Liver (tissue), 9 donors: Measurements from ENCODE around the gene ARAP1. TPM values are rescaled to one million over a fixed set of nuclear protein-coding genes. Genes with fewer than 3 reads are reported as not detected.
A peak's percentile ranks its signal among the peaks of the same experiment; 100 is the strongest.

Experiments
- DNase-seq: peaks from one replicate; pipeline ENCODE4 v3.0.0-alpha.2; 2017; ENCODE audit warnings: low spot score
- H3K27ac ChIP-seq, 2 donors: one replicate each; pipeline ENCODE4 v1.7.0; 2013; ENCODE audit warnings: inconsistent platforms in 2 of 2, low read length in 2 of 2, control low read depth in 1 of 2, low read depth in 1 of 2, mild to moderate bottlenecking in 1 of 2
- H3K27me3 ChIP-seq, 4 donors: one replicate each; pipeline versions ENCODE4 v1.6.1 to v1.7.0; 2013; ENCODE audit warnings: low read length in 3 of 4, inconsistent platforms in 1 of 4, mild to moderate bottlenecking in 1 of 4, moderate library complexity in 1 of 4; ENCODE audit not compliant: control insufficient read depth in 4 of 4, insufficient read depth in 4 of 4
- H3K36me3 ChIP-seq, 4 donors: one replicate each; pipeline versions ENCODE4 v1.6.1 to v1.7.0; 2013; ENCODE audit warnings: low read length in 3 of 4, mild to moderate bottlenecking in 3 of 4, low read depth in 1 of 4, moderate library complexity in 1 of 4; ENCODE audit not compliant: control insufficient read depth in 4 of 4, insufficient read depth in 3 of 4
- H3K4me1 ChIP-seq, 4 donors: one replicate each; pipeline versions ENCODE4 v1.6.1 to v1.7.0; 2013; ENCODE audit warnings: low read length in 3 of 4, mild to moderate bottlenecking in 3 of 4, moderate library complexity in 1 of 4; ENCODE audit not compliant: control insufficient read depth in 4 of 4, insufficient read depth in 4 of 4
- H3K4me3 ChIP-seq, 3 donors: one replicate each; pipeline versions ENCODE4 v1.6.1 to v1.7.0; 2013; ENCODE audit warnings: low read length in 3 of 3, control low read depth in 1 of 3, low read depth in 1 of 3, mild to moderate bottlenecking in 1 of 3
- H3K9ac ChIP-seq, 2 donors: one replicate each; pipeline ENCODE4 v1.7.0; 2013; ENCODE audit warnings: low read length in 2 of 2, mild to moderate bottlenecking in 2 of 2, moderate library complexity in 2 of 2, control low read depth in 1 of 2, low read depth in 1 of 2
- H3K9me3 ChIP-seq, 4 donors: one replicate each; pipeline versions ENCODE4 v1.6.1 to v1.7.0; 2013; ENCODE audit warnings: low read length in 3 of 4; ENCODE audit not compliant: control insufficient read depth in 4 of 4
- ATF3 ChIP-seq: IDR thresholded peaks from 2 replicates; pipeline ENCODE4 v1.6.1; 2016; ENCODE audit warnings: antibody characterized with exemption
- CTCF ChIP-seq: fragments of 150-350 bp; IDR thresholded peaks from 2 replicates; pipeline ENCODE4 v1.5.1; 2017; ENCODE audit warnings: improper control_type of control experiment, low read depth, low read length; ENCODE audit not compliant: missing input control
- EGR1 ChIP-seq, 2 donors: IDR thresholded peaks; 2 replicates each; pipeline ENCODE4 v1.6.1; 2016 to 2018; ENCODE audit warnings: antibody characterized with exemption in 2 of 2, low read depth in 2 of 2
- FOXA1 ChIP-seq: IDR thresholded peaks from 2 replicates; pipeline ENCODE4 v1.6.1; 2016; ENCODE audit warnings: antibody characterized with exemption
- FOXA2 ChIP-seq: IDR thresholded peaks from 2 replicates; pipeline ENCODE4 v1.6.1; 2016; ENCODE audit warnings: antibody characterized with exemption
- GABPA ChIP-seq, 2 donors: IDR thresholded peaks in 1 of 2; conservative IDR thresholded peaks in 1 of 2; 2 replicates each; pipeline ENCODE4 v1.6.1; 2016; ENCODE audit warnings: antibody characterized with exemption in 2 of 2, mild to moderate bottlenecking in 1 of 2, moderate library complexity in 1 of 2
- HNF4A ChIP-seq, 2 donors: conservative IDR thresholded peaks; 2 replicates each; pipeline ENCODE4 v1.6.1; 2016; ENCODE audit warnings: antibody characterized with exemption in 2 of 2, mild to moderate bottlenecking in 2 of 2
- HNF4G ChIP-seq: IDR thresholded peaks from 2 replicates; pipeline ENCODE4 v1.6.1; 2016; ENCODE audit warnings: antibody characterized with exemption
- JUND ChIP-seq, 2 donors: IDR thresholded peaks; 2 replicates each; pipeline ENCODE4 v1.6.1; 2016; ENCODE audit warnings: antibody characterized with exemption in 2 of 2
- MAX ChIP-seq: IDR thresholded peaks from 2 replicates; pipeline ENCODE4 v1.6.1; 2016; ENCODE audit warnings: antibody characterized with exemption
- NR2F2 ChIP-seq: IDR thresholded peaks from 2 replicates; pipeline ENCODE4 v1.6.1; 2016; ENCODE audit warnings: antibody characterized with exemption
- RAD21 ChIP-seq, 2 donors: IDR thresholded peaks; 2 replicates each; pipeline ENCODE4 v1.6.1; 2016; ENCODE audit warnings: antibody characterized with exemption in 2 of 2, mild to moderate bottlenecking in 2 of 2
- REST ChIP-seq: IDR thresholded peaks from 2 replicates; pipeline ENCODE4 v1.6.1; 2016; ENCODE audit warnings: antibody characterized with exemption, mild to moderate bottlenecking
- RXRA ChIP-seq, 2 donors: IDR thresholded peaks; 2 replicates each; pipeline ENCODE4 v1.6.1; 2017 to 2018; ENCODE audit warnings: antibody characterized with exemption in 2 of 2, mild to moderate bottlenecking in 1 of 2
- SP1 ChIP-seq: IDR thresholded peaks from 2 replicates; pipeline ENCODE4 v1.6.1; 2018; ENCODE audit warnings: antibody characterized with exemption, mild to moderate bottlenecking
- TAF1 ChIP-seq: conservative IDR thresholded peaks from 2 replicates; pipeline ENCODE4 v1.6.1; 2016; ENCODE audit warnings: antibody characterized with exemption, mild to moderate bottlenecking
- YY1 ChIP-seq: IDR thresholded peaks from 2 replicates; pipeline ENCODE4 v1.6.1; 2016; ENCODE audit warnings: antibody characterized with exemption, mild to moderate bottlenecking
- ZBTB33 ChIP-seq: IDR thresholded peaks from 2 replicates; pipeline ENCODE4 v1.6.1; 2016; ENCODE audit warnings: antibody characterized with exemption
- WGBS: extraction: QIAGEN DNeasy Blood & Tissue Kit; methylation state at CpG from one replicate; pipeline ENCODE4 v1.1.7; 2013; 5-methylcytosine and 5-hydroxymethylcytosine counted together
- polyA plus RNA-seq, 2 donors: library from polyadenylated mRNA; stranded (reverse) in 1 of 2; unstranded in 1 of 2; fragments of 200-250 nt in 1 of 2; fragments of >200 nt in 1 of 2; fragmentation: Nextera tagmentation in 1 of 2; extraction: Ambion mirVana in 1 of 2; gene quantifications; one replicate each; pipeline versions ENCODE4 v1.2.1 to v1.2.3, GENCODE V29; 2013 to 2015
- total RNA-seq, 2 donors: library from RNA; depleted of rRNA; stranded (reverse); fragments of >200 nt; gene quantifications; one replicate each; pipeline ENCODE4 v1.2.3, GENCODE V29; 2014
- donor health status: healthy.
- donor health status: healthy.
- donor health status: healthy.
- donor health status: healthy.
- donor health status: healthy.

ARAP1 gene
- total and polyA plus RNA-seq, 4 donors: 14.4 to 77.8 (median 43.5) TPM

GRCh38 chr11:72742513-72743320 lies 9.5 kb downstream of the ARAP1 start:
- Histone ChIP-seq H3K4me3 (no peak overlapping the region), H3K9ac (no peak overlapping the region), H3K27ac (no peak overlapping the region), H3K36me3 (no peaks in the 10 kb centered on the region), H3K27me3 (no peaks in the 10 kb centered on the region), H3K9me3 (no peaks in the 10 kb centered on the region), H3K4me1 (peaks cover 6 to 23% (median 11%) of the 10 kb centered on the region in 4 donors)
- no peak for TF ChIP-seq HNF4A (conservative IDR thresholded peaks at IDR 0.05)
- no peak for TF ChIP-seq JUND (IDR thresholded peaks at IDR 0.05)
- no peak for TF ChIP-seq RXRA (IDR thresholded peaks at IDR 0.05)
- TF ChIP-seq FOXA2: no peak
- TF ChIP-seq EGR1 (IDR thresholded peaks at IDR 0.05; ENCODE audit: low read depth in 2 of 2): no peak
- whole genome bisulfite sequencing: 84% methylated on average over 7 of the region's 7 CpGs
- no peak for DNase-seq

- Histone ChIP-seq H3K4me3 (no peak overlapping the region), H3K9me3 (no peaks in the 10 kb centered on the region), H3K9ac (no peak overlapping the region), H3K27ac (peak overlapping the region; percentile 36 to 68), H3K27me3 (no peaks in the 10 kb centered on the region), H3K36me3 (no peaks in the 10 kb centered on the region), H3K4me1 (peaks cover 6 to 23% (median 11%) of the 10 kb centered on the region in 4 donors)
- WGBS: 40% methylated on average over 7 of the region's 7 CpGs
- TF ChIP-seq SP1 (peak; percentile 51), GABPA (IDR thresholded peaks at IDR 0.05 in 1 of 2, conservative IDR thresholded peaks at IDR 0.05 in 1 of 2) (no peak), CTCF (no peak), ZBTB33 (no peak), HNF4G (no peak), RAD21 (IDR thresholded peaks at IDR 0.05) (peak in 1 of 2 donors; percentile 54), EGR1 (IDR thresholded peaks at IDR 0.05; ENCODE audit: low read depth in 2 of 2) (no peak), NR2F2 (peak; percentile 12), FOXA2 (peak; percentile 63), HNF4A (conservative IDR thresholded peaks at IDR 0.05) (peak; percentile 50 to 68), YY1 (peak; percentile 43), ATF3 (no peak), RXRA (IDR thresholded peaks at IDR 0.05) (peak; percentile 86 to 91), JUND (IDR thresholded peaks at IDR 0.05) (peak in 1 of 2 donors; percentile 19), REST (no peak), MAX (no peak), FOXA1 (peak; percentile 64), TAF1 (no peak)
- no peak for DNase-seq
Measured at GRCh38 chr11:72741849-72742512, 10.2 kb downstream of the ARAP1 start.
